Thyroid gland (tissue), 4 donors: ENCODE data around the gene STX8.

Source experiments
- POLR2A ChIP-seq, 2 donors: fragments of 450-650 bp; IDR thresholded peaks; one replicate each; pipeline ENCODE4 v1.6.1; 2017; ENCODE audit warnings: antibody characterized with exemption in 2 of 2, mild to moderate bottlenecking in 2 of 2, moderate library complexity in 1 of 2
- TF ChIP-seq, protein P1 (sequence below), 6 experiments: fragments of 200-600 bp in 3 of 6; fragments of 450-650 bp in 3 of 6; sonication (generic) in 3 of 6; IDR thresholded peaks; one replicate each; pipeline ENCODE4 v1.5.1; 2016 to 2019; ENCODE audit warnings: antibody characterized with exemption in 6 of 6, mild to moderate bottlenecking in 2 of 6, inconsistent platforms in 1 of 6, moderate library complexity in 1 of 6

DNA sequence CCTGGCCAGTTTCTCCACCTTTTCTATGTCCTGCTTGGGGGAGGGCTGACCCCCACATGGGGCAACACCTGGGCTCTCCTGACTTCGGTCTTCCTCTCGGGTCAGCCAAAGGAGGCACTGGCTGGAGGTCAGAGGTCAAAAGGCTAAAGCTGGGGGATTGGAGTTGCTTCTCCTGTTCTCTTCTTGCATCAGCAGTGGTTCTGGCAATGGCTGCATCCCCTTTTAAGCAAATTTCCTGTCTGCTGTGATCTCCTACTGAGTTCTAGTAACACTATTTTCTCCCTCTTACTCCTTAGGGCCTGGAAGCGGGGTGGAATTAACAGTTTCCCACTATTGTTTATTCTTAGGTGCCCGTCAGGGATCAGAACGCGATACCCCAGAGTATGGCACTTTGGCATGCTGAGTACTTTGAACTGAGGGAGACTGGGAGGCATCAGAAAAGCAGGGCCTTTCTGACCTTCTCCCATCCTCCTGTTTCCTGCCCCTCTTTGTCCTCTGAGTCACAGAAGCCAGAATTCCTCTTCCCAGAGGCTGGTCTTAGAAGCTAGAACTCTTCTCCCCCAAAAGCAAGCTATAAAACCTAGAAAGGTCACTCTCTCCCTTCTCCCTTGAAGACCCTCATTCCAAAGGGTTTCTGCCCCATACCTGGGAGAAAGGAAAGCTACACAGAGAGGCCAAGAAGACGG is 268.2 kb downstream of the STX8 start:
- no peak for TF ChIP-seq POLR2A (IDR thresholded peaks at IDR 0.05)
- TF ChIP-seq, protein P1, sequence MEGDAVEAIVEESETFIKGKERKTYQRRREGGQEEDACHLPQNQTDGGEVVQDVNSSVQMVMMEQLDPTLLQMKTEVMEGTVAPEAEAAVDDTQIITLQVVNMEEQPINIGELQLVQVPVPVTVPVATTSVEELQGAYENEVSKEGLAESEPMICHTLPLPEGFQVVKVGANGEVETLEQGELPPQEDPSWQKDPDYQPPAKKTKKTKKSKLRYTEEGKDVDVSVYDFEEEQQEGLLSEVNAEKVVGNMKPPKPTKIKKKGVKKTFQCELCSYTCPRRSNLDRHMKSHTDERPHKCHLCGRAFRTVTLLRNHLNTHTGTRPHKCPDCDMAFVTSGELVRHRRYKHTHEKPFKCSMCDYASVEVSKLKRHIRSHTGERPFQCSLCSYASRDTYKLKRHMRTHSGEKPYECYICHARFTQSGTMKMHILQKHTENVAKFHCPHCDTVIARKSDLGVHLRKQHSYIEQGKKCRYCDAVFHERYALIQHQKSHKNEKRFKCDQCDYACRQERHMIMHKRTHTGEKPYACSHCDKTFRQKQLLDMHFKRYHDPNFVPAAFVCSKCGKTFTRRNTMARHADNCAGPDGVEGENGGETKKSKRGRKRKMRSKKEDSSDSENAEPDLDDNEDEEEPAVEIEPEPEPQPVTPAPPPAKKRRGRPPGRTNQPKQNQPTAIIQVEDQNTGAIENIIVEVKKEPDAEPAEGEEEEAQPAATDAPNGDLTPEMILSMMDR (IDR thresholded peaks at IDR 0.05), result no peak
